OCI-M2 (cell line): ENCODE measurements around the gene DAPK2.
"Not testable (repeated sequence)": the region's sequence is repeated elsewhere in the genome, so short reads cannot be mapped to it uniquely, and the experiment has no call there.

Experiments
- DNase-seq: peaks from one replicate; lab custom pipeline; 2025; ENCODE audit not compliant: unreplicated experiment; lab: John Stamatoyannopoulos, UW

Gene DAPK2

GRCh38 chr15:64058279-64058678 is 12.0 kb upstream of the DAPK2 start:
- no peak for DNase-seq

- not testable (repeated sequence) for DNase-seq
Measured at GRCh38 chr15:64053674-64054073, 7.4 kb upstream of the DAPK2 start.

- DNase-seq = no peak
Measured at GRCh38 chr15:64052925-64053491, 6.7 kb upstream of the DAPK2 start.

GRCh38 chr15:64051407-64052259 is 5.3 kb upstream of the DAPK2 start:
- no peak for DNase-seq

- DNase-seq = no peak
Measured at GRCh38 chr15:64051093-64051402, 4.8 kb upstream of the DAPK2 start.

GRCh38 chr15:64050281-64051092 is 4.2 kb upstream of the DAPK2 start:
- DNase-seq = no peak

- DNase-seq = no peak
Measured at GRCh38 chr15:64048781-64049460, 2.6 kb upstream of the DAPK2 start.

- no peak for DNase-seq
Measured at GRCh38 chr15:64045774-64046420, 388 bp downstream of the DAPK2 start.

- no peak for DNase-seq
Measured at GRCh38 chr15:64045101-64045435, 1.2 kb downstream of the DAPK2 start.

- DNase-seq = no peak
Measured at GRCh38 chr15:64044300-64045100, 1.8 kb downstream of the DAPK2 start.

- no peak for DNase-seq
Measured at GRCh38 chr15:64038878-64039610, 7.2 kb downstream of the DAPK2 start.

GRCh38 chr15:64037966-64038365 is 8.3 kb downstream of the DAPK2 start:
- no peak for DNase-seq

- DNase-seq = no peak
Measured at GRCh38 chr15:64037116-64037515, 9.2 kb downstream of the DAPK2 start.

- DNase-seq = no peak
Measured at GRCh38 chr15:64035525-64035924, 10.8 kb downstream of the DAPK2 start.

- DNase-seq = no peak
Measured at GRCh38 chr15:64034519-64034918, 11.8 kb downstream of the DAPK2 start.

- DNase-seq = no peak
Measured at GRCh38 chr15:64032329-64032728, 14.0 kb downstream of the DAPK2 start.

- DNase-seq = no peak
Measured at GRCh38 chr15:64030123-64030522, 16.2 kb downstream of the DAPK2 start.

GRCh38 chr15:64029633-64030032 is 16.7 kb downstream of the DAPK2 start:
- no peak for DNase-seq

- DNase-seq = no peak
Measured at GRCh38 chr15:64029110-64029509, 17.2 kb downstream of the DAPK2 start.

GRCh38 chr15:64026591-64026990 is 19.7 kb downstream of the DAPK2 start:
- no peak for DNase-seq
